Endothelial cell of umbilical vein (primary cell): ENCODE results near the gene MAB21L2.

Source experiments
- CTCF ChIP-seq, 2 donors: IDR thresholded peaks; 1 replicate in 1 of 2; 2 replicates in 1 of 2; pipeline ENCODE4 v1.5.1; 2011; ENCODE audit warnings: low read length in 2 of 2, mild to moderate bottlenecking in 2 of 2, moderate library complexity in 2 of 2, control low read depth in 1 of 2, inconsistent platforms in 1 of 2, low read depth in 1 of 2; ENCODE audit not compliant: insufficient read depth in 1 of 2; ENCODE audit errors: extremely low read depth in 1 of 2
- EZH2 ChIP-seq: IDR thresholded peaks from 2 replicates; pipeline ENCODE4 v1.6.1; 2012; ENCODE audit warnings: borderline replicate concordance, low read depth, mild to moderate bottlenecking, moderate library complexity, low read length, inconsistent platforms; ENCODE audit not compliant: severe bottlenecking
- FOS ChIP-seq: IDR thresholded peaks from 2 replicates; pipeline ENCODE4 v1.6.1; 2011; ENCODE audit warnings: mild to moderate bottlenecking, low read length, moderate library complexity, borderline replicate concordance; ENCODE audit not compliant: insufficient read depth
- GATA2 ChIP-seq: IDR thresholded peaks from 2 replicates; pipeline ENCODE4 v1.7.0; 2011; ENCODE audit warnings: low read depth, mild to moderate bottlenecking, moderate library complexity, mixed read lengths, low read length; ENCODE audit not compliant: insufficient read length, insufficient read depth
- JUN ChIP-seq: IDR thresholded peaks from 2 replicates; pipeline ENCODE4 v1.6.1; 2011; ENCODE audit warnings: borderline replicate concordance, low read depth; ENCODE audit not compliant: insufficient read length, insufficient read depth
- MAX ChIP-seq: IDR thresholded peaks from 2 replicates; pipeline ENCODE4 v1.6.1; 2011; ENCODE audit not compliant: insufficient read depth, insufficient read length
- MYC ChIP-seq: IDR thresholded peaks from one replicate; pipeline ENCODE4 v1.6.1; 2011; ENCODE audit warnings: mild to moderate bottlenecking, low read depth, low read length
- POLR2A ChIP-seq: IDR thresholded peaks from 2 replicates; pipeline ENCODE4 v1.6.1; 2012; ENCODE audit warnings: low read depth, mild to moderate bottlenecking, control low read depth, low read length
- POLR2AphosphoS5 ChIP-seq: IDR thresholded peaks from 2 replicates; pipeline ENCODE4 v1.6.1; 2012; ENCODE audit warnings: low read depth, mild to moderate bottlenecking, control low read depth, low read length, moderate library complexity; ENCODE audit not compliant: insufficient read depth

- no peak for TF ChIP-seq POLR2A
- no peak for TF ChIP-seq MAX
- no peak for TF ChIP-seq CTCF (IDR thresholded peaks at IDR 0.05; ENCODE audit: extremely low read depth in 1 of 2, insufficient read depth in 1 of 2, low read depth in 1 of 2, low read length in 2 of 2)
- no peak for TF ChIP-seq EZH2
- no peak for TF ChIP-seq MYC
- TF ChIP-seq POLR2AphosphoS5: no peak
- TF ChIP-seq JUN: no peak
- TF ChIP-seq FOS: no peak
- no peak for TF ChIP-seq GATA2
Measured at GRCh38 chr4:150570862-150571261, 11.1 kb upstream of the MAB21L2 start.
